OCI-LY3 (cell line): Measurements from ENCODE around the gene BHLHE23.

Experiments used
- CTCF ChIP-seq: fragments of 200-600, 300-600 bp; sonication (generic); IDR thresholded peaks from 2 replicates; pipeline ENCODE4 v1.5.1; 2014; ENCODE audit warnings: antibody characterized with exemption, low read length, low read depth
- EZH2phosphoT487 ChIP-seq: fragments of 200-600 bp; shearing (Covaris generic); IDR thresholded peaks from 2 replicates; pipeline ENCODE4 v1.6.1; 2018; ENCODE audit warnings: antibody characterized with exemption, mixed run types, low read depth

GRCh38 chr20:63042448-63043071 lies 35.8 kb upstream of the BHLHE23 start:
- TF ChIP-seq CTCF (peak; percentile 27), EZH2phosphoT487 (no peak)
